Duodenal mucosa (tissue), 2 donors: ENCODE measurements around the gene MYO3B.

Source experiments
- H3K27ac ChIP-seq: one replicate; pipeline ENCODE4 v1.7.0; 2013; ENCODE audit warnings: low read depth, low read length
- H3K27me3 ChIP-seq, 2 donors: one replicate each; pipeline ENCODE4 v1.7.0; 2013; ENCODE audit warnings: low read length in 2 of 2, control low read depth in 1 of 2; ENCODE audit not compliant: insufficient read depth in 2 of 2, control insufficient read depth in 1 of 2
- H3K36me3 ChIP-seq, 2 donors: one replicate each; pipeline ENCODE4 v1.7.0; 2013; ENCODE audit warnings: low read length in 2 of 2, control low read depth in 1 of 2; ENCODE audit not compliant: insufficient read depth in 2 of 2, control insufficient read depth in 1 of 2
- H3K4me1 ChIP-seq, 2 donors: one replicate each; pipeline ENCODE4 v1.7.0; 2013; ENCODE audit warnings: low read length in 2 of 2, control low read depth in 1 of 2; ENCODE audit not compliant: insufficient read depth in 2 of 2, control insufficient read depth in 1 of 2
- H3K4me3 ChIP-seq, 2 donors: one replicate each; pipeline ENCODE4 v1.7.0; 2013; ENCODE audit warnings: low read length in 2 of 2, low read depth in 1 of 2
- H3K9ac ChIP-seq, 2 donors: one replicate each; pipeline ENCODE4 v1.7.0; 2013; ENCODE audit warnings: low read length in 2 of 2, low read depth in 1 of 2
- H3K9me3 ChIP-seq, 2 donors: one replicate each; pipeline ENCODE4 v1.7.0; 2013; ENCODE audit warnings: low read length in 2 of 2, control low read depth in 1 of 2; ENCODE audit not compliant: control insufficient read depth in 1 of 2

The MYO3B gene

DNA sequence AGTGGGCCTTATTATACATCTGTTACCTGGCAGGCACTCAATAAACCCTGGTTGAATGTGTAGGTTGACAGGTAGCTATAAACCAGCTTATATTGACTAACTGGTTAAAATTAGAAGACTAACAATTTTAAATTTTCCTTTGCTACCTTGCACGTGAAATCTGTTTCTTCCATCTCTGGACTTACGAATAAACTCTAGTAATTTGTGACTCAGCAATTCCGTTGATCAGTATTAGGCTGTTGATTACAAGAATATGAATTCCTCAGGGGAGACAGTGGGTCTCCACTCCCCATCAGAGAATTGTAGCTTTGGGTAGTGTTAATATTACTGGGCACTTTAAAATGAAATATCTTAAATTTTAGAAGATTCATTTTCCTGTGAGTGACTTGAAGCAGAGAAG, 399.4 kb downstream of the MYO3B start:
- H3K4me3 ChIP-seq, result no peak overlapping the region

DNA sequence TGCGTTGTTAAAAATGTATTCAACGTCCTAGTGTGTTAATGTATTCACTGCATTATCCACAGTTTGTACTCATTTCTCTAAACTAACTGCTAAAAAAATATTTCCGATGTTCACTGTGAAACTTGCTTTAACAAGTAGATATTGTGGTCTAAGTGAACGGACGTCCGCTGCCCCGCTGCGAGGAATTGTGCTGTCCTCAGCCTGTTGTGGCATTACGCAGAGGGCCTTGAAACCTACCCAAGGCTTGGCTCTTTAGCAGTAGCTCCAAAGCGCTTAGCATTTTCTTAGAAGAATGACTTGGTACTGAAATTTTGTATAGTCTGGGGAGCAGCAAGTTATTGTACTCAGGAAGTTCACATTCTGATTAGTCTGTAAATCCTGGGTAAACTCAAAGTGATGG, 400.7 kb downstream of the MYO3B start:
- Histone ChIP-seq H3K4me1 (peaks cover 0 to 6% of the 10 kb centered on the region in 2 donors), H3K9me3 (no peaks in the 10 kb centered on the region), H3K36me3 (no peaks in the 10 kb centered on the region), H3K9ac (no peak overlapping the region), H3K27me3 (no peaks in the 10 kb centered on the region), H3K27ac (no peak overlapping the region), H3K4me3 (no peak overlapping the region)

More for the DNA sequence above, 399.4 kb downstream of the MYO3B start:
- Histone ChIP-seq H3K27me3 (no peaks in the 10 kb centered on the region), H3K27ac (no peak overlapping the region), H3K9me3 (no peaks in the 10 kb centered on the region), H3K36me3 (no peaks in the 10 kb centered on the region), H3K4me1 (peaks cover 0 to 6% of the 10 kb centered on the region in 2 donors), H3K9ac (no peak overlapping the region)

DNA sequence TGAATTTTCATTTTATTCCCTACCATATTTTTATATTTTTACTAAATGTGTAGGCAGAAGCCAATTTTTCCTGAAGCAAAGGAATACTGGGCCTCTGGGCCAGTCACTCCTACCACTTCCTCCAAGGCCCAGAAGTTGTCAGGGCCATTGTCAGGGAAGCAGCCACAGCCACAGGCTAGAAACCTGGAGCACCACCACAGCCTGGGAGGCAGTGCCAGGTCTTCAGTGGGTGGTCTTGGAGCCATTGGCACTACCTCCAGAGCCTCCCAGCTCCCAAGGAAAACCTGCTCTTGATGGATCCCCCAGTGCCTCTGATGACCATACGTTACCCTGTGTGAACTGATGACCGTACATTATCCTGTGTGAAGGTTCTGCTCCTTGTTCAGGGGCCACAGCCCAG, 401.6 kb downstream of the MYO3B start:
- no peaks in the 10 kb centered on the region for H3K36me3 ChIP-seq
- H3K9me3 ChIP-seq, result no peaks in the 10 kb centered on the region
- H3K4me1 ChIP-seq, result no peaks in the 10 kb centered on the region
- no peaks in the 10 kb centered on the region for H3K27me3 ChIP-seq
- H3K4me3 ChIP-seq, result no peak overlapping the region
- H3K27ac ChIP-seq, result no peak overlapping the region
- H3K9ac ChIP-seq, result no peak overlapping the region

DNA sequence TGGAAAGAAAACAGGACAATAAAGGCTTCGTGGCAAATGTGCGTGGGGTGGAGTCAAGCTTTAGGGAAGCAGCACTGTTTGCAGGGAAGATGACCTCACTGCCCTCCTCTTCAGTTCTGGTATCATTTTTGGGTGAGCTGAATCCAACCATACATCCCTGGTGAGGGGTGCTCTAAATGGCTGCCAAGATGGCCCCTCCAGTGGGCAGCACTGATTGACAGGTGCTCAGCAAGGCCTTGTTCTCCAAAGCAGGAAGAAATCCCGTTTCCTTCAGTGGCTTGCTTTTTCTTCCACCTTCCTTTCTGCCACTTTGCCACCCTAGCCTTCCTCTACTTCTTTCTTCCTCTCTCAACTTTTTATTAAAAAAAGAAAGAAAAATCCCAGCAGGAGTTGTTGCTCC, 404.4 kb downstream of the MYO3B start:
- H3K4me1 ChIP-seq, result no peaks in the 10 kb centered on the region
- no peaks in the 10 kb centered on the region for H3K27me3 ChIP-seq
- no peak overlapping the region for H3K9ac ChIP-seq
- no peak overlapping the region for H3K27ac ChIP-seq
- H3K4me3 ChIP-seq, result no peak overlapping the region
- H3K9me3 ChIP-seq, result no peaks in the 10 kb centered on the region
- no peaks in the 10 kb centered on the region for H3K36me3 ChIP-seq

DNA sequence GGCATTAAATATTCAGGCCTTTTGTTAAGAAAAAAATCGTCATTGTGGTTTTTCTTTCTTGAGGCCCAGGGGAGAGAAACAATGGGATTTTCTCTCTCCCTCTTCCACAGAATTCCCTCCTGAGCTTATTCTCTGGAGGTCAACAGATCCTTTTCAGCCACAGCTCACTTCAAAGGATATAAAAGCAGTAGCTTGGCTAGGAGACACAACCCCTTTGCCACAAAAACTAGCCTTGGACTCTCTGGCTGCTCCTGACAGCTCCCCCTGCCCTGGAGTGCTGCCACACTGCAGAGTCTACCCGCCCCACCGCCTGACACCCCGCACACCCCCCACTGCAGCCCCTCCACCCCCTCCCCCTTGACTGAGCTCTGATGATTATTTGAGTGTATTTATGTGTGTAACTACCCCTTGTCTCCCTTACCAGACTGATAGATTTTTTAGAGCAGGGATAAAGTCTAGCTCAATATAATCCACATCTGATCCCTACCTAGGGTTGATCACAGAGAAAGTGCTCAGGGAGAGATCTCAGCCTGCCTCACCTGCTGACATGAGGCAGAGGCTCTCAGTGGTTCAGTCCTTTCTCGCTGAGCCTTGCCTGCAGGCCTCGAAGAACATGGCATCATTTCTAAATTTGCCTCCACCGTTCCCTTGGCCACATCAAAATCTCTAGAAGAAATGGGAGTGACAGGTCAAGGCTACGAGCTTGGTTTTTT, 405.0 kb downstream of the MYO3B start:
- Histone ChIP-seq H3K4me1 (no peaks in the 10 kb centered on the region), H3K27ac (no peak overlapping the region), H3K36me3 (no peaks in the 10 kb centered on the region), H3K9me3 (no peaks in the 10 kb centered on the region), H3K4me3 (no peak overlapping the region), H3K27me3 (no peaks in the 10 kb centered on the region), H3K9ac (no peak overlapping the region)

DNA sequence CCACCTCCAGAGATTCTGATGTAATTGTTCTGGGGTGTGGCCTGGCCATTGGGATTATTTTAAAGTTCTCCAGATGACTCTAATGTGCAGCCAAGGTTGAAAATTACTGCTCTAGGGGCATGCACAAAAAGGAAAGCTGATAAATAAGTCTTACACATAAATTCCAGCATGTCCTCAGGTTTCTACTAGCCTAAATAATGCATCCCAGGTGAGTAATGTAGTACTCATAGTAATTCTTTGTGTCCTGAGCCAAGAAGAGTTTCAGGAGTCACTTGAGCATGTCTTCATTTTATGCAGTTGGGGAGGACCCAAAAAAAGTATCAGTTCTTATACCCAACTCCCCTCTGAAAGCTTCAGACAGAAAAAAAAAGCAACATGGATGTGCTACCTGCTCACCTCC, 407.1 kb downstream of the MYO3B start:
- Histone ChIP-seq H3K27ac (no peak overlapping the region), H3K9ac (no peak overlapping the region), H3K36me3 (no peaks in the 10 kb centered on the region), H3K4me3 (no peak overlapping the region), H3K4me1 (no peaks in the 10 kb centered on the region), H3K27me3 (no peaks in the 10 kb centered on the region), H3K9me3 (no peaks in the 10 kb centered on the region)

DNA sequence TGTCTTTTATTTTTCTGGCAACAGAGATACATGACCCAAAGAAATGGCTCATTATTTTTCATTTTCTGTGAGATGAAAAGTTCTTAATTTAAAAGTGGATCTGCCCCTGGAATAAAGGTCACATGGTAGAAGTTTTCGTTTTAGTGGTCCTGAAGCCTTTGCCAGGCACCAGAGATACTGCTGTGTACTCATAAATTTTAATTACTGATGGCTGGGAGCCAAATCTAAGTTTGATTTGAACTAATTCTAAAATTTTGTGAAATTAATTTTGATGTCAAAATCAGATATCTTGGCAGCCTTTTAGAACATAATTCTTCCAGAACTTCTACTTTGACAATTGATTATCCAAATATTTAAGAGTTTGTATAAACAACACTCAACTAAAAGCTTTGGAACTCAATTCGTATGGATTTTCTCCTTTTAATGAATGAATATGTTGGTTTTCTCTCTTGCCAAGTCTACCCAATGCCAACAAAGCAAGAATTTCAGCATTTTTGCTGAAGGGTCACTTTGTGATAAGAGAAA, 408.7 kb downstream of the MYO3B start:
- Histone ChIP-seq H3K9me3 (no peaks in the 10 kb centered on the region), H3K27me3 (no peaks in the 10 kb centered on the region), H3K9ac (no peak overlapping the region), H3K4me3 (no peak overlapping the region), H3K36me3 (no peaks in the 10 kb centered on the region), H3K4me1 (no peaks in the 10 kb centered on the region), H3K27ac (no peak overlapping the region)

DNA sequence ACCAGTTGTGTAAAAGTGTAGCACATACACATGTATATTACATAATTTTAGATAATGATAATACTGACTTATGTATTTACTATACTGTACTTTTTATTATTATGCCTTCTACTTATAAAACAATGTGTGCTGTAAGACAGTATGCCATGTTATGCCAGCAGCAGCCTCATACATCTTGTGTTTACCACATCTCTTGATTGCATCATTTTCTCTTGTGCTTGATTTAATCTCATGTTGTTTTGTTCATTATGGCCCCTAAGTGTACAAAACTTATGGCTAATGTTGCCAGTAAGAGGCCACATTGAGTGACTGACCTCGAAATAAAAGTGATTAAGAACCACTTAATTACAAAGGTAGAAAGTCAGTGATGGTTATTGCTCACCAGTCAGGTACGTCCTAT, 409.2 kb downstream of the MYO3B start:
- no peak overlapping the region for H3K4me3 ChIP-seq
- no peaks in the 10 kb centered on the region for H3K9me3 ChIP-seq
- H3K27ac ChIP-seq, result no peak overlapping the region
- no peaks in the 10 kb centered on the region for H3K36me3 ChIP-seq
- H3K9ac ChIP-seq, result no peak overlapping the region
- no peaks in the 10 kb centered on the region for H3K4me1 ChIP-seq
- H3K27me3 ChIP-seq, result no peaks in the 10 kb centered on the region

DNA sequence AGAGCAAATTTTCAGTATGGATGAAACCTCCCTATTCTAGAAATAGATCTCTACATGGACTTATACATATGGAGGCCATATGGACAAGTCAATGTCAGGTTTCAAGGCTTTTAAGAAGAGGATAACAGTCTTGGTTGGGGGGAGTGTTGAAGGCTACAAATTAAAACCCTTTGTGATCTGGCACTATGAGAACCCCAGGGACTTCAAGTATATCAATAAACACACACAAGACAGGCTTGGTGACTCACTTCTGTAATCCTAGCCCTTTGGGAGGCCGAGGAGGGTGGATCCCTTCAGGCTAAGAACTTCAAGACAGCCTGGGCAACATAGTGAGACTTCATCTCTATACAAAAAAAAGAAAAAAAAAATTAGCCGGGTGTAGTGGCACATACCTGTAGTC, 410.0 kb downstream of the MYO3B start:
- no peaks in the 10 kb centered on the region for H3K4me1 ChIP-seq
- H3K9me3 ChIP-seq, result no peaks in the 10 kb centered on the region
- no peak overlapping the region for H3K9ac ChIP-seq
- no peak overlapping the region for H3K27ac ChIP-seq
- H3K27me3 ChIP-seq, result no peaks in the 10 kb centered on the region
- H3K36me3 ChIP-seq, result no peaks in the 10 kb centered on the region
- no peak overlapping the region for H3K4me3 ChIP-seq

DNA sequence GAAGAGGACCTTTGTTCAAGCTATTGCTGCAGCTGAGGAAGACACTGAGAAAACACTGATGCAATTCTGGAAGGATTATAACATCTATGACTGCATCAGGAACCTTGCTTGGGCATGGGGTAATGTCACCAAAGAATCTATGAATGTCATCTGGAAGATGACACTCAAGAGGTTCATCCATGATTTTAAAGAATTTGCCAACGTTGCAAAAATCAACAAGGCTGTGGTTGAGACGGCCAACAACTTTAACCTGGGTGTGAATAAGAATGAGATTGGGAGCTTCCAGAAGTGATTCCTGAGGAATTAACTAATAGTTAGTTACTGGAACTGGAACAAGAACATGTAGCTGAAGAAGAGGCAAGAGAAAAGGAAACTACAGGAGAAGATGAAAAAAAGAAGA, 410.8 kb downstream of the MYO3B start:
- Histone ChIP-seq H3K36me3 (no peaks in the 10 kb centered on the region), H3K27ac (no peak overlapping the region), H3K9ac (no peak overlapping the region), H3K9me3 (no peaks in the 10 kb centered on the region), H3K27me3 (no peaks in the 10 kb centered on the region), H3K4me1 (no peaks in the 10 kb centered on the region), H3K4me3 (no peak overlapping the region)
